HepG2 (cell line): Measurements from ENCODE around the gene MREG.
"Not testable (repeated sequence)": the region's sequence is repeated elsewhere in the genome, so short reads cannot be mapped to it uniquely, and the experiment has no call there.

ENCODE experiments used
- AHR ChIP-seq: IDR thresholded peaks from 2 replicates; pipeline ENCODE4 v1.6.1; 2018; ENCODE audit warnings: missing genetic modification reagents, missing compliant biosample characterization
- ASH2L ChIP-seq: fragments of 300-600, 200-600 bp; sonication (generic); IDR thresholded peaks from 2 replicates; pipeline ENCODE4 v1.7.0; 2017; ENCODE audit warnings: low read depth, mild to moderate bottlenecking, moderate library complexity, mixed read lengths, low read length; ENCODE audit not compliant: insufficient read length
- CTCF ChIP-seq: sonication (generic); formaldehyde crosslinking; IDR thresholded peaks from 2 replicates; pipeline ENCODE4 v1.5.0; 2020; ENCODE audit warnings: mild to moderate bottlenecking, missing genetic modification reagents, moderate library complexity
- FOXK1 ChIP-seq: sonication (generic); formaldehyde crosslinking; IDR thresholded peaks from 2 replicates; pipeline ENCODE4 v1.4.0; 2020; ENCODE audit warnings: low read depth, missing genetic modification reagents, borderline replicate concordance
- FOXO4 ChIP-seq: sonication (generic); formaldehyde crosslinking; conservative IDR thresholded peaks from 2 replicates; pipeline ENCODE4 v1.8.1; 2023; ENCODE audit warnings: missing genetic modification reagents
- MZF1 ChIP-seq: sonication (generic); formaldehyde crosslinking; IDR thresholded peaks from 2 replicates; pipeline ENCODE4 v1.8.1; 2023; ENCODE audit warnings: mild to moderate bottlenecking, missing genetic modification reagents, borderline replicate concordance
- TCF12 ChIP-seq, 2 experiments: fragments of 450-650 bp in 1 of 2; sonication (generic) in 1 of 2; formaldehyde crosslinking in 1 of 2; IDR thresholded peaks; 2 replicates each; pipeline versions ENCODE4 v1.6.1 to v1.8.0; 2017 to 2022; ENCODE audit warnings: antibody characterized with exemption in 1 of 2, mild to moderate bottlenecking in 1 of 2, missing genetic modification reagents in 1 of 2, moderate library complexity in 1 of 2
- ZNF234 ChIP-seq: sonication (generic); formaldehyde crosslinking; conservative IDR thresholded peaks from 2 replicates; pipeline ENCODE4 v1.5.1; 2020; ENCODE audit warnings: mild to moderate bottlenecking, missing genetic modification reagents
- ZNF740 ChIP-seq: sonication (generic); formaldehyde crosslinking; IDR thresholded peaks from 2 replicates; pipeline ENCODE4 v1.4.0; 2020; ENCODE audit warnings: missing genetic modification reagents
- ZZZ3 ChIP-seq: sonication (generic); formaldehyde crosslinking; IDR thresholded peaks from 2 replicates; pipeline ENCODE4 v1.4.0; 2020; ENCODE audit warnings: missing genetic modification reagents, mild to moderate bottlenecking, borderline replicate concordance

GRCh38 chr2:215970894-215971293 lies 42.5 kb downstream of the MREG start:
- not testable (repeated sequence) for TF ChIP-seq ZZZ3 (CRISPR knock-in tag); ZNF740 (CRISPR knock-in tag); CTCF; FOXO4 (CRISPR knock-in tag); ASH2L; MZF1 (CRISPR knock-in tag); FOXK1 (CRISPR knock-in tag); ZNF234 (CRISPR knock-in tag); TCF12 (IDR thresholded peaks at IDR 0.05); TCF12 (CRISPR knock-in tag; IDR thresholded peaks at IDR 0.05); AHR (CRISPR knock-in tag)
